ENCODE data around the gene TBX1.

TBX1 gene

GRCh38 chr22:19767427-19768341, 7.1 kb downstream of the TBX1 start:
- H3K4me3 ChIP-seq (ENCODE audit: low read depth, low read length): no peak overlapping the region
- H3K79me2 ChIP-seq: no peaks in the 10 kb centered on the region

DNA sequence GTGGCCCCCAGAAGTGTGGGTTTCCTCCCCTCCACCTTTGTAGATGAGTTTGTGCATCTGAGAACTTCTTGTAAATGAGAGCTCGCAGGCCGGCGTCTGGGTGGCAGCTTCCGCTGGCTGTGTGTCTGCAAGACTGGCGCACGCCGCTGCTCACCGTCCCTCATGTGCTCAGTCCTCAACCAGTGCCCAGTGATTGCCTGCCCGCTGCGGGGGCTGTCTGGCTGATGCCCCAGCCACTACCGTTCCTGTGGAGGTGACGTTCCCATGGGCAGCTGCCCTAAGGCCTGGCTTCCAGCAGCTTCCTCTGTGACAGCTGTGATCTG, 8.8 kb downstream of the TBX1 start:
- Histone ChIP-seq H3K4me2 (ENCODE audit: low read length) (no peak overlapping the region), H3K4me1 (no peaks in the 10 kb centered on the region), H3K9ac (no peak overlapping the region), H3K27me3 (ENCODE audit: control insufficient read depth, insufficient read depth, low read length) (no peaks in the 10 kb centered on the region), H3K79me2 (no peaks in the 10 kb centered on the region), H3K27ac (no peak overlapping the region), H2AFZ (no peak overlapping the region), H3K9me3 (ENCODE audit: control insufficient read depth, low read length) (no peaks in the 10 kb centered on the region), H3K4me3 (ENCODE audit: low read depth, low read length) (no peak overlapping the region), H3K36me3 (ENCODE audit: control insufficient read depth, insufficient read depth, low read length) (no peaks in the 10 kb centered on the region)
- TF ChIP-seq, protein P1, sequence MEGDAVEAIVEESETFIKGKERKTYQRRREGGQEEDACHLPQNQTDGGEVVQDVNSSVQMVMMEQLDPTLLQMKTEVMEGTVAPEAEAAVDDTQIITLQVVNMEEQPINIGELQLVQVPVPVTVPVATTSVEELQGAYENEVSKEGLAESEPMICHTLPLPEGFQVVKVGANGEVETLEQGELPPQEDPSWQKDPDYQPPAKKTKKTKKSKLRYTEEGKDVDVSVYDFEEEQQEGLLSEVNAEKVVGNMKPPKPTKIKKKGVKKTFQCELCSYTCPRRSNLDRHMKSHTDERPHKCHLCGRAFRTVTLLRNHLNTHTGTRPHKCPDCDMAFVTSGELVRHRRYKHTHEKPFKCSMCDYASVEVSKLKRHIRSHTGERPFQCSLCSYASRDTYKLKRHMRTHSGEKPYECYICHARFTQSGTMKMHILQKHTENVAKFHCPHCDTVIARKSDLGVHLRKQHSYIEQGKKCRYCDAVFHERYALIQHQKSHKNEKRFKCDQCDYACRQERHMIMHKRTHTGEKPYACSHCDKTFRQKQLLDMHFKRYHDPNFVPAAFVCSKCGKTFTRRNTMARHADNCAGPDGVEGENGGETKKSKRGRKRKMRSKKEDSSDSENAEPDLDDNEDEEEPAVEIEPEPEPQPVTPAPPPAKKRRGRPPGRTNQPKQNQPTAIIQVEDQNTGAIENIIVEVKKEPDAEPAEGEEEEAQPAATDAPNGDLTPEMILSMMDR (IDR thresholded peaks at IDR 0.05): no peak

More at GRCh38 chr22:19767427-19768341, 7.1 kb downstream of the TBX1 start:
- no peak overlapping the region for H3K4me2 ChIP-seq (ENCODE audit: low read length)
- H2AFZ ChIP-seq: no peak overlapping the region
- TF ChIP-seq, protein P1 (IDR thresholded peaks at IDR 0.05): no peak
- H3K9me3 ChIP-seq (ENCODE audit: control insufficient read depth, low read length): no peaks in the 10 kb centered on the region
- no peaks in the 10 kb centered on the region for H3K36me3 ChIP-seq (ENCODE audit: control insufficient read depth, insufficient read depth, low read length)
- no peak overlapping the region for H3K27ac ChIP-seq
- no peaks in the 10 kb centered on the region for H3K27me3 ChIP-seq (ENCODE audit: control insufficient read depth, insufficient read depth, low read length)
- no peak overlapping the region for H3K9ac ChIP-seq
- no peaks in the 10 kb centered on the region for H3K4me1 ChIP-seq

DNA sequence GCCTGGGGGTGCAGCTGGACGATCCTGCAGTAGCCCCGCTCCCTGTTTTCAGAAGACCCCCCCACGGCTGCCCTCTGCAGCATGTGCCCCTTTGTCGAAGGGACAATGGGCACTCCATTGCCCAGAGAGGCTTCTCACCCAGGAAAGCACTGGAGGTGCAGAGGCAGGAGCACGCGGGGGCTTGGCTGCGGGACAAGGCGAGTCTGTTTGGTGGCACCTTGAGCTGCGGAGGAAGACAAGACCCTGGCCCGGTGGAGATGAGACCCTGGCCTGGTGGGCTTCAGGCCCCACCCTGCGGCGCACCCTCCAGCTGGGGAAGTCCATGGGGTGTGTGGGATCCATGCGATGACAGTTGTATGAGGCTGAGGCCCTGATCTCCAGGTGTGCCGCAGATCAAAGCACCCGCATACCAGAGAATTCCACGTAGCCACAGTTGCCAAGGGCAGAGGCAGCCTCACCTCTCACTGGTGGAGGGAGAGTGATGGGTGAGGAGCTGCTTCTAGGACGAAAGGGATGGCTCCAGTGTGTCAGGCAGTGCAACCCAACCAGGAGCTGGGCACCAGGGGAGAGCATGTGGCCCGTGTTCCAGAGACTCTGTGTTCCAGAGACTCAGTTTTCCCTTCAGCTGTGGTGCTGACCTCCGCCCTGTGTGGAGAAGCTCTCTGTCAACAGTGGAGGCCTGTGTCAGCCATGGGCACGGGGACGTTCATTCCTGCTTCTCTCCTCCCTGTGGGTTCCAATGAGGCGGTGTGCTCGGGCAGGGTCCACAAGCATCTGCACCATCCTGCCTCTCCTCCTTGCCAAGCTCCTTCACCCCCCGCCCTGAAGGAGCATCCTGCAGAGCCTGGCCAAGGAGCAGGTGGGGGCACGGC, 10.0 kb downstream of the TBX1 start:
- TF ChIP-seq, protein P1 (IDR thresholded peaks at IDR 0.05): no peak
- Histone ChIP-seq H3K4me1 (no peaks in the 10 kb centered on the region), H3K9me3 (ENCODE audit: control insufficient read depth, low read length) (no peaks in the 10 kb centered on the region), H3K4me2 (ENCODE audit: low read length) (no peak overlapping the region), H3K4me3 (ENCODE audit: low read depth, low read length) (no peak overlapping the region), H3K36me3 (ENCODE audit: control insufficient read depth, insufficient read depth, low read length) (no peaks in the 10 kb centered on the region), H2AFZ (no peak overlapping the region), H3K27ac (no peak overlapping the region), H3K9ac (no peak overlapping the region), H3K27me3 (ENCODE audit: control insufficient read depth, insufficient read depth, low read length) (no peaks in the 10 kb centered on the region), H3K79me2 (no peaks in the 10 kb centered on the region)

DNA sequence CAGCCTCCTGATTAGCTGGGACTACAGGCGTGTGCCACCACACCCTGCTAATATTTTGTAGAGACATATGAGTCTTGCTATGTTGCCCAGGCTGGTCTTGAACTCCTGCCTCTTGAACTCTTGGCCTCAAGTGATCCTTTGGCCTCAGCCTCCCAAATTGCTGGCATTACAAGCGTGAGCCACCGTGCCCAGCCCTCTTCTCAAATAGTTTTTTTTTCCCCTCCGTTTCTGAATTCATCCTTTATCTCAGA, 11.8 kb downstream of the TBX1 start:
- Histone ChIP-seq H3K4me2 (ENCODE audit: low read length) (no peak overlapping the region), H2AFZ (no peak overlapping the region), H3K79me2 (no peaks in the 10 kb centered on the region), H3K27me3 (ENCODE audit: control insufficient read depth, insufficient read depth, low read length) (no peaks in the 10 kb centered on the region), H3K9ac (no peak overlapping the region), H3K4me3 (ENCODE audit: low read depth, low read length) (no peak overlapping the region), H3K36me3 (ENCODE audit: control insufficient read depth, insufficient read depth, low read length) (no peaks in the 10 kb centered on the region), H3K9me3 (ENCODE audit: control insufficient read depth, low read length) (no peaks in the 10 kb centered on the region), H3K4me1 (no peaks in the 10 kb centered on the region), H3K27ac (no peak overlapping the region)
- TF ChIP-seq, protein P1 (IDR thresholded peaks at IDR 0.05): no peak

Measured in parathyroid adenoma (tissue), 2 donors.